HCT116 (cell line): ENCODE measurements around the gene CDC42BPB. TPM values are rescaled to one million over a fixed set of nuclear protein-coding genes. Genes with fewer than 3 reads are reported as not detected.

ENCODE experiments used
- ATAC-seq: fragments of 200-7000 bp; cut with Tn5 transposase; 2 replicates; pipeline ENCODE4 v1.9.1; 2020; ENCODE audit warnings: mild to moderate bottlenecking, moderate library complexity
- BruUV-seq: library from RNA; stranded (reverse); fragments of 400-500 nt; replicated peaks from 2 replicates; lab custom pipeline; 2021; lab: Mats Ljungman, UMichigan
- CTCF ChIA-PET: fragments of 300-600 bp; sonication (Branson Sonifier 250); formaldehyde crosslinking; loops from one replicate; lab custom pipeline; 2021; ENCODE audit warnings: antibody characterized with exemption; lab: Charles Lee
- POLR2A ChIA-PET: fragments of 300-600, 350-600 bp; sonication (Branson Sonifier 250); formaldehyde crosslinking; loops from one replicate; lab custom pipeline; 2021; ENCODE audit warnings: antibody characterized with exemption; lab: Charles Lee
- RAD21 ChIA-PET, 2 experiments: fragments of 300-600 bp; sonication (Branson Sonifier 250); formaldehyde crosslinking; loops; one replicate each; lab custom pipeline; 2023; ENCODE audit warnings: low total read pairs in 2 of 2; ENCODE audit not compliant: uncharacterized antibody in 2 of 2, unreplicated experiment in 2 of 2, low non-redundant PET in 1 of 2; lab: Charles Lee
- DNase-seq: peaks from one replicate; pipeline ENCODE4 v3.0.0-alpha.2; 2010; ENCODE audit warnings: low read depth, low spot score
- H2AFZ ChIP-seq: fragments of 200-600 bp; shearing (Covaris generic), sonication (generic); 2 replicates; pipeline ENCODE4 v1.6.1; 2017; ENCODE audit warnings: low read depth, mixed run types, mixed read lengths, antibody characterized with exemption, low read length; ENCODE audit not compliant: poor library complexity, severe bottlenecking
- H3K27ac ChIP-seq: 2 replicates; pipeline ENCODE4 v1.5.1; 2012; ENCODE audit warnings: low read depth, low read length
- H3K27me3 ChIP-seq: fragments of 200-600 bp; sonication (generic); 2 replicates; pipeline ENCODE4 v1.6.1; 2016; ENCODE audit warnings: mixed run types, low read length, mixed read lengths; ENCODE audit not compliant: insufficient read depth
- H3K36me3 ChIP-seq, 2 experiments: fragments of 200-500 bp in 1 of 2; fragments of 200-600 bp in 1 of 2; sonication (Bioruptor generic) in 1 of 2; sonication (generic) in 1 of 2; 2 replicates each; pipeline versions ENCODE4 v1.5.1 to v1.6.1; 2014 to 2016; ENCODE audit warnings: low read length in 2 of 2, inconsistent platforms in 1 of 2, mixed read lengths in 1 of 2, mixed run types in 1 of 2; ENCODE audit not compliant: insufficient read depth in 2 of 2, control insufficient read depth in 1 of 2
- H3K4me1 ChIP-seq, 2 experiments: fragments of 200-600 bp in 1 of 2; sonication (generic) in 1 of 2; 2 replicates each; pipeline versions ENCODE4 v1.5.1 to v1.6.1; 2012 to 2017; ENCODE audit warnings: low read length in 2 of 2, inconsistent platforms in 1 of 2, mild to moderate bottlenecking in 1 of 2, mixed read lengths in 1 of 2, mixed run types in 1 of 2, moderate library complexity in 1 of 2; ENCODE audit not compliant: insufficient read depth in 2 of 2, control insufficient read depth in 1 of 2
- H3K4me2 ChIP-seq: fragments of 200-600 bp; sonication (generic); 2 replicates; pipeline ENCODE4 v1.6.1; 2017; ENCODE audit warnings: mixed run types, low read length, mixed read lengths
- H3K4me3 ChIP-seq, 2 experiments: fragments of 200-600 bp in 1 of 2; sonication (generic) in 1 of 2; replicated peaks in 1 of 2; 2 replicates each; pipeline ENCODE4 v1.5.1; 2011 to 2016; ENCODE audit warnings: low read length in 2 of 2, control low read depth in 1 of 2, low read depth in 1 of 2, mild to moderate bottlenecking in 1 of 2, mixed read lengths in 1 of 2, mixed run types in 1 of 2
- H3K79me2 ChIP-seq: fragments of 200-600 bp; sonication (generic); 2 replicates; pipeline ENCODE4 v1.6.1; 2017; ENCODE audit warnings: mild to moderate bottlenecking, mixed run types, low read length, moderate library complexity, mixed read lengths; ENCODE audit not compliant: insufficient read depth
- H3K9ac ChIP-seq: fragments of 200-600 bp; sonication (generic); 2 replicates; pipeline ENCODE4 v1.6.1; 2016; ENCODE audit warnings: low read length, mixed read lengths
- H3K9me2 ChIP-seq: fragments of 200-600 bp; sonication (generic), shearing (Covaris generic); 2 replicates; pipeline ENCODE4 v1.6.1; 2017; ENCODE audit warnings: mixed run types, mild to moderate bottlenecking, moderate library complexity; ENCODE audit not compliant: insufficient read depth
- H3K9me3 ChIP-seq, 2 experiments: fragments of 200-500 bp in 1 of 2; fragments of 200-600 bp in 1 of 2; sonication (Bioruptor generic) in 1 of 2; sonication (generic) in 1 of 2; 2 replicates each; pipeline ENCODE4 v1.6.1; 2014 to 2017; ENCODE audit warnings: low read length in 2 of 2, mixed read lengths in 2 of 2, inconsistent platforms in 1 of 2, low read depth in 1 of 2, mild to moderate bottlenecking in 1 of 2, mixed run types in 1 of 2, moderate library complexity in 1 of 2; ENCODE audit not compliant: control insufficient read depth in 1 of 2, insufficient read depth in 1 of 2
- H4K20me1 ChIP-seq: fragments of 200-600 bp; sonication (generic), shearing (Covaris generic); 2 replicates; pipeline ENCODE4 v1.6.1; 2017; ENCODE audit warnings: mixed run types, mild to moderate bottlenecking, moderate library complexity; ENCODE audit not compliant: insufficient read depth
- CBX3 ChIP-seq: IDR thresholded peaks from 2 replicates; pipeline ENCODE4 v1.6.1; 2012; ENCODE audit warnings: low read depth
- CEBPB ChIP-seq: IDR thresholded peaks from 2 replicates; pipeline ENCODE4 v1.6.1; 2012; ENCODE audit warnings: low read depth
- EGR1 ChIP-seq: IDR thresholded peaks from 2 replicates; pipeline ENCODE4 v1.6.1; 2012; ENCODE audit warnings: low read depth
- EZH2 ChIP-seq: fragments of 200-600 bp; sonication (generic); IDR thresholded peaks from 2 replicates; pipeline ENCODE4 v1.6.1; 2017; ENCODE audit warnings: antibody characterized with exemption, mixed run types
- EZH2phosphoT487 ChIP-seq: fragments of 200-600 bp; IDR thresholded peaks from 2 replicates; pipeline ENCODE4 v1.6.1; 2018; ENCODE audit warnings: antibody characterized with exemption, borderline replicate concordance
- POLR2A ChIP-seq: IDR thresholded peaks from 2 replicates; pipeline ENCODE4 v1.7.0; 2011; ENCODE audit warnings: borderline replicate concordance; ENCODE audit not compliant: insufficient read depth, insufficient read length; ENCODE audit errors: extremely low read depth
- POLR2AphosphoS5 ChIP-seq: IDR thresholded peaks from 2 replicates; pipeline ENCODE4 v1.6.1; 2011; ENCODE audit warnings: mild to moderate bottlenecking, low read depth, low read length, moderate library complexity
- RAD21 ChIP-seq: IDR thresholded peaks from 2 replicates; pipeline ENCODE4 v1.6.1; 2012; ENCODE audit warnings: low read depth, mild to moderate bottlenecking
- SIN3A ChIP-seq: IDR thresholded peaks from 2 replicates; pipeline ENCODE4 v1.6.1; 2012; ENCODE audit warnings: low read depth
- SP1 ChIP-seq: IDR thresholded peaks from 2 replicates; pipeline ENCODE4 v1.6.1; 2012; ENCODE audit warnings: low read depth
- SRF ChIP-seq: IDR thresholded peaks from 2 replicates; pipeline ENCODE4 v1.6.1; 2012; ENCODE audit warnings: low read depth
- TCF7L2 ChIP-seq: IDR thresholded peaks from 2 replicates; pipeline ENCODE4 v1.7.0; 2011; ENCODE audit warnings: borderline replicate concordance, inconsistent platforms; ENCODE audit not compliant: insufficient read depth, insufficient read length; ENCODE audit errors: extremely low read depth
- ZFX ChIP-seq: fragments of 450-650 bp; IDR thresholded peaks from 2 replicates; pipeline ENCODE4 v1.6.1; 2017
- ZNF274 ChIP-seq: fragments of 200-500 bp; sonication (Bioruptor generic); IDR thresholded peaks from 2 replicates; pipeline ENCODE4 v1.6.1; 2014; ENCODE audit warnings: mild to moderate bottlenecking, low read depth, low read length, inconsistent platforms
- intact Hi-C: fragments of 100-400 bp; cut with micrococcal nuclease; formaldehyde crosslinking; loops from 2 replicates; pipeline ENCODE4 v1.10.0; 2022
- total RNA-seq: library from RNA; stranded (reverse); gene quantifications from one replicate; pipeline ENCODE4 v1.2.1, GENCODE V29; 2021; ENCODE audit not compliant: unreplicated experiment
- TF ChIP-seq, protein P1 (sequence below): IDR thresholded peaks from 2 replicates; pipeline ENCODE4 v1.6.1; 2012; ENCODE audit warnings: low read depth
- TF ChIP-seq, protein P2 (sequence below): IDR thresholded peaks from 2 replicates; pipeline ENCODE4 v1.6.1; 2012
- TF ChIP-seq, protein P3 (sequence below), 3 experiments: fragments of 200-600 bp in 1 of 3; sonication (generic) in 1 of 3; IDR thresholded peaks in 2 of 3; conservative IDR thresholded peaks in 1 of 3; 2 replicates each; pipeline ENCODE4 v1.5.1; 2012 to 2017; ENCODE audit warnings: low read depth in 2 of 3, low read length in 2 of 3, antibody characterized with exemption in 1 of 3, borderline replicate concordance in 1 of 3, control low read depth in 1 of 3, mild to moderate bottlenecking in 1 of 3, mixed read lengths in 1 of 3, mixed run types in 1 of 3, moderate library complexity in 1 of 3; ENCODE audit not compliant: insufficient read depth in 1 of 3
- TF ChIP-seq, protein P4 (sequence below): IDR thresholded peaks from 2 replicates; pipeline ENCODE4 v1.6.1; 2011; ENCODE audit warnings: mild to moderate bottlenecking, low read length, moderate library complexity; ENCODE audit not compliant: insufficient replicate concordance; ENCODE audit errors: extremely low read depth

The CDC42BPB gene
- total RNA-seq, 1 experiment from 2014 or later, result 85.6 TPM

DNA sequence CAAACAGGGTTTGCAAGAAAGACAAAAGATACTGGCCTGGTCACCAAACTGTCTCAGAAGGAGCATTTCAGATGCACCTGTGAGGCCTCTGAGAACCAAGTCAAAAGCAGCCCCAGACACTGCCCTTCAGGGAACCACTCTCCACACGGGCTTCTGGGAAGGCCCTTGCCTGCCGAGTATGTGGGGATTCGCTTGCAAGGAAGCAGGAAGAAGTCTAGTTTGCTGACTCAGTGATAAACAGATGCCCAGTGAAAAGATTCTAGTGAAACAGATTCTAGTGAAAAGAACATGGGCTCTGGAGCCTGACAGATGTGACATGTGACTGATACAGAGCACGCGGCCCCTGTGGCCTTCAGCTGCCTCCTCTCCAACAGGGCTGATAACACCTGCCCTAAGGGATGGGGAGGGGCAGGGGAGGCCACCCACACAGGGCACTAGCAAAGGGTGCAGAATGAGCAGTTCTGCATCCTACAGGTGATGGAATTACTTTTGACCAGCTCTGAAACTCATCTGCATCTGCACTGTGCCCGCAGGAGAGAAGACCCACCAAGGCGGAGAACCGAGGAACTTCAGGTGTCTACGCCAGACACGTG, 115.8 kb downstream of the CDC42BPB start:
- RAD21 ChIA-PET, result no interaction called here
- no peak overlapping the region for H3K4me2 ChIP-seq
- ATAC-seq, result no peak
- H3K9ac ChIP-seq, result no peak overlapping the region
- POLR2A ChIA-PET, result no interaction called here
- no peak overlapping the region for H3K27ac ChIP-seq
- H3K79me2 ChIP-seq, result no peaks in the 10 kb centered on the region
- BruUV-seq, result no TSS peak
- no peak overlapping the region for H3K4me3 ChIP-seq
- no peak for TF ChIP-seq POLR2AphosphoS5
- TF ChIP-seq SP1, result no peak
- TF ChIP-seq SRF, result no peak
- no peak for TF ChIP-seq CEBPB
- no peak for TF ChIP-seq EGR1
- no peak for TF ChIP-seq EZH2phosphoT487
- TF ChIP-seq CBX3, result no peak
- no peak for TF ChIP-seq SIN3A
- no peak for TF ChIP-seq EZH2
- TF ChIP-seq, protein P1, sequence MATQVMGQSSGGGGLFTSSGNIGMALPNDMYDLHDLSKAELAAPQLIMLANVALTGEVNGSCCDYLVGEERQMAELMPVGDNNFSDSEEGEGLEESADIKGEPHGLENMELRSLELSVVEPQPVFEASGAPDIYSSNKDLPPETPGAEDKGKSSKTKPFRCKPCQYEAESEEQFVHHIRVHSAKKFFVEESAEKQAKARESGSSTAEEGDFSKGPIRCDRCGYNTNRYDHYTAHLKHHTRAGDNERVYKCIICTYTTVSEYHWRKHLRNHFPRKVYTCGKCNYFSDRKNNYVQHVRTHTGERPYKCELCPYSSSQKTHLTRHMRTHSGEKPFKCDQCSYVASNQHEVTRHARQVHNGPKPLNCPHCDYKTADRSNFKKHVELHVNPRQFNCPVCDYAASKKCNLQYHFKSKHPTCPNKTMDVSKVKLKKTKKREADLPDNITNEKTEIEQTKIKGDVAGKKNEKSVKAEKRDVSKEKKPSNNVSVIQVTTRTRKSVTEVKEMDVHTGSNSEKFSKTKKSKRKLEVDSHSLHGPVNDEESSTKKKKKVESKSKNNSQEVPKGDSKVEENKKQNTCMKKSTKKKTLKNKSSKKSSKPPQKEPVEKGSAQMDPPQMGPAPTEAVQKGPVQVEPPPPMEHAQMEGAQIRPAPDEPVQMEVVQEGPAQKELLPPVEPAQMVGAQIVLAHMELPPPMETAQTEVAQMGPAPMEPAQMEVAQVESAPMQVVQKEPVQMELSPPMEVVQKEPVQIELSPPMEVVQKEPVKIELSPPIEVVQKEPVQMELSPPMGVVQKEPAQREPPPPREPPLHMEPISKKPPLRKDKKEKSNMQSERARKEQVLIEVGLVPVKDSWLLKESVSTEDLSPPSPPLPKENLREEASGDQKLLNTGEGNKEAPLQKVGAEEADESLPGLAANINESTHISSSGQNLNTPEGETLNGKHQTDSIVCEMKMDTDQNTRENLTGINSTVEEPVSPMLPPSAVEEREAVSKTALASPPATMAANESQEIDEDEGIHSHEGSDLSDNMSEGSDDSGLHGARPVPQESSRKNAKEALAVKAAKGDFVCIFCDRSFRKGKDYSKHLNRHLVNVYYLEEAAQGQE, result no peak
- TF ChIP-seq TCF7L2, result no peak
- no peak for TF ChIP-seq ZNF274
- TF ChIP-seq, protein P2, sequence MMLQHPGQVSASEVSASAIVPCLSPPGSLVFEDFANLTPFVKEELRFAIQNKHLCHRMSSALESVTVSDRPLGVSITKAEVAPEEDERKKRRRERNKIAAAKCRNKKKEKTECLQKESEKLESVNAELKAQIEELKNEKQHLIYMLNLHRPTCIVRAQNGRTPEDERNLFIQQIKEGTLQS, result no peak
- TF ChIP-seq POLR2A, result no peak
- no peak for TF ChIP-seq RAD21
- TF ChIP-seq, protein P3, sequence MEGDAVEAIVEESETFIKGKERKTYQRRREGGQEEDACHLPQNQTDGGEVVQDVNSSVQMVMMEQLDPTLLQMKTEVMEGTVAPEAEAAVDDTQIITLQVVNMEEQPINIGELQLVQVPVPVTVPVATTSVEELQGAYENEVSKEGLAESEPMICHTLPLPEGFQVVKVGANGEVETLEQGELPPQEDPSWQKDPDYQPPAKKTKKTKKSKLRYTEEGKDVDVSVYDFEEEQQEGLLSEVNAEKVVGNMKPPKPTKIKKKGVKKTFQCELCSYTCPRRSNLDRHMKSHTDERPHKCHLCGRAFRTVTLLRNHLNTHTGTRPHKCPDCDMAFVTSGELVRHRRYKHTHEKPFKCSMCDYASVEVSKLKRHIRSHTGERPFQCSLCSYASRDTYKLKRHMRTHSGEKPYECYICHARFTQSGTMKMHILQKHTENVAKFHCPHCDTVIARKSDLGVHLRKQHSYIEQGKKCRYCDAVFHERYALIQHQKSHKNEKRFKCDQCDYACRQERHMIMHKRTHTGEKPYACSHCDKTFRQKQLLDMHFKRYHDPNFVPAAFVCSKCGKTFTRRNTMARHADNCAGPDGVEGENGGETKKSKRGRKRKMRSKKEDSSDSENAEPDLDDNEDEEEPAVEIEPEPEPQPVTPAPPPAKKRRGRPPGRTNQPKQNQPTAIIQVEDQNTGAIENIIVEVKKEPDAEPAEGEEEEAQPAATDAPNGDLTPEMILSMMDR (IDR thresholded peaks at IDR 0.05 in 2 of 3, conservative IDR thresholded peaks at IDR 0.05 in 1 of 3; ENCODE audit: borderline replicate concordance in 1 of 3, insufficient read depth in 1 of 3, low read depth in 2 of 3, low read length in 2 of 3), result no peak
- TF ChIP-seq ZFX, result no peak
- TF ChIP-seq, protein P4, sequence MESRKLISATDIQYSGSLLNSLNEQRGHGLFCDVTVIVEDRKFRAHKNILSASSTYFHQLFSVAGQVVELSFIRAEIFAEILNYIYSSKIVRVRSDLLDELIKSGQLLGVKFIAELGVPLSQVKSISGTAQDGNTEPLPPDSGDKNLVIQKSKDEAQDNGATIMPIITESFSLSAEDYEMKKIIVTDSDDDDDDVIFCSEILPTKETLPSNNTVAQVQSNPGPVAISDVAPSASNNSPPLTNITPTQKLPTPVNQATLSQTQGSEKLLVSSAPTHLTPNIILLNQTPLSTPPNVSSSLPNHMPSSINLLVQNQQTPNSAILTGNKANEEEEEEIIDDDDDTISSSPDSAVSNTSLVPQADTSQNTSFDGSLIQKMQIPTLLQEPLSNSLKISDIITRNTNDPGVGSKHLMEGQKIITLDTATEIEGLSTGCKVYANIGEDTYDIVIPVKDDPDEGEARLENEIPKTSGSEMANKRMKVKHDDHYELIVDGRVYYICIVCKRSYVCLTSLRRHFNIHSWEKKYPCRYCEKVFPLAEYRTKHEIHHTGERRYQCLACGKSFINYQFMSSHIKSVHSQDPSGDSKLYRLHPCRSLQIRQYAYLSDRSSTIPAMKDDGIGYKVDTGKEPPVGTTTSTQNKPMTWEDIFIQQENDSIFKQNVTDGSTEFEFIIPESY, result no peak
- TF ChIP-seq, all 23 proteins: peak for 0
- CTCF ChIA-PET, result no interaction called here
- intact Hi-C loops, result no loop called here
- Histone ChIP-seq H3K4me1 (no peaks in the 10 kb centered on the region), H3K36me3 (peaks cover 20 to 32% of the 10 kb centered on the region in 2 experiments), H3K27me3 (no peaks in the 10 kb centered on the region), H3K9me3 (no peaks in the 10 kb centered on the region), H2AFZ (no peak overlapping the region), H3K9me2 (no peaks in the 10 kb centered on the region), H4K20me1 (no peaks in the 10 kb centered on the region)
- no peak for DNase-seq
